Placental pericyte (primary cell): Measurements from ENCODE around the gene SPOP. TPM values are rescaled to one million over a fixed set of nuclear protein-coding genes. Genes with fewer than 3 reads are reported as not detected.

Source experiments
- total RNA-seq: library from RNA; depleted of rRNA; stranded (reverse); fragments of >200 nt; gene quantifications from 2 replicates; pipeline ENCODE4 v1.2.3, GENCODE V29; 2012

SPOP gene
- 48.1 and 53.2 TPM in 2 replicates for total RNA-seq

DNA sequence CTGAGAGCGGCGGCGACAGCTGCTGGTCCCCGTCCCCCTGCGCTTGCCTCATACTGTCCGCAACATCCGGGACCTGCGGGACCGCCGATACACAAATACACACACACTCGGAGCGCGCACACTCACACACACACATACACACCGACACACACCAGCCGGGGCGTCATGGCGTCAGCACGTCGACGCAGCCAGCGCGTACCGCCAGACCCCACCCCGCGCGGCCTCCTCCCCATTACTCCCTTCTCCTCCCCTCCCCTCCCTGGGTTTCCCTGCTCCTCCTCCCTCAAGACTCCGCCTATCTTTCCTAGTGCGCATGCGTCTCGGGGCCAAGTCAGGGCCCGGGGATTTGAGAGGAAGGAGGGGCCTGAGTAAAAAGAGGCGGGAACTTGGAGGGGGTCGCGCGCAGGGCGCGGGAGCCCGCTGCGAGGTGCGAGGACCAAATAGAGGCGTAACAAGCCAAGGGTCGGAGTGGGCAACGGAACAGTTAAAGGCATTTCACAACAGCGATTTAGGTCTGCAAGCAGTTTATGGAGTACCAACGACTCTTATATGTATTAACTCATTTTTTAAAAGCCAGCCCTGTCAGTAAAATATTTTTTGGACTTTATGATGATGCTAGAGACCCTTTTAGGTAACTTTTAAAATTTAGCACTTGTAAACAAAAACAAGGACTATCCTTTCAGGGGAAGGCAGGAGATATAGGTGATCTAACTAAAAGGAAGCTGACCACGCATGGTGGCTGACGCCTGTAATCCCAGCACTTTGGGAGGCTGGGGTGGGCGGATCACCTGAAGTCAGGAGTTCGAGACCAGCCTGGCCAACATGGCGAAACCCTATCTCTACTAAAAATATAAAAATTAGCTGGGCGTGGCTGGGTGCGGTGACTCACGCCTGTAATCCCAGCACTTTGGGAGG, at the start of gene SPOP:
TSS of gene SPOP (minus strand) at position 165 of the 915 bp plus-strand sequence. CDS start 55,287 bp downstream, outside the sequence.

DNA sequence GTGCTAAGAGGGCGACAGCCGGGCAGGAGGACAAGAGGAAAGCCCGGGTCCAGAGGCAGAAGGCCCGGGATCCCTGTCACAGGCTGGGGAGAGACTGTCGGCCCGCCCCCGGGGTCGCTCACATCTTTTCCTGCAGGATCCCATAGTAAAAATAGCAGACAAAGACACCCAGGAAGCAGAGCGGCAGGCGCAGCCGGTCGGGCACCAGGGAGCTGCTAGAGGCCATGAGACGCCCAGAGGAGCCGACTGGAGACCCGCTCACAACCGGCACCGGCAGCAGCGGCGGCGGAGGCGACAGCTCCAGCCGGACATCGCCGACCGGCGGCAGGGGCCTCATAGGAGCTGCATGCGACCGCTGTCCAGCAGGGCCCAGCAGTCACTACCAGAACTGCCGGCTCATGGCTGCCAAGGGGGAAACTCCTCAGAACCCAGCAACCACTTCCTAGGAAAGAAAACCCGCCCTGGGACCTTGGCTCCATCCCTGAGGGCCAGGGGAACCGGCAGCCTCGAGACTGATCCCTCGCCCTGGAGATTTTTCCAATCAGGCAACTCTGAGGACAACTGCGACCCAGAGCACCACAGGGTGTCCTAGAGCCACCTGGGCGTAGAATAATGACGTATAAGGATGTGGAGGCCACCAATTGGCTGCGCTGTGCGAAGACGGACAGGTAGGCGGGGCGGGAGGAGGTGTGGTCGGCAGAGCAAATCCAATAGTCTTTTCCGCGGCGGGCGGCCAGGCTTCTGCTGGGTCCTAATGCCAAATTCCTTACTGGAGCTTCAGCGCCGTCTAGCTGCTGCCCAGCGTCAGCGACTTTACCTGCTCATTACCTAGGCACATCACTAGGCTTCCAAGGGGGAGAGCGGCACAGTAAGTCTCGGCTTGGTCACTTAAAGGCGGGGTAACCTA, 30.0 kb upstream of the SPOP start, which contains the start of gene SLC35B1:
TSS of gene SLC35B1 (minus strand) at position 357 of the 907 bp plus-strand sequence. CDS start at position 226, 131 bp downstream.

DNA sequence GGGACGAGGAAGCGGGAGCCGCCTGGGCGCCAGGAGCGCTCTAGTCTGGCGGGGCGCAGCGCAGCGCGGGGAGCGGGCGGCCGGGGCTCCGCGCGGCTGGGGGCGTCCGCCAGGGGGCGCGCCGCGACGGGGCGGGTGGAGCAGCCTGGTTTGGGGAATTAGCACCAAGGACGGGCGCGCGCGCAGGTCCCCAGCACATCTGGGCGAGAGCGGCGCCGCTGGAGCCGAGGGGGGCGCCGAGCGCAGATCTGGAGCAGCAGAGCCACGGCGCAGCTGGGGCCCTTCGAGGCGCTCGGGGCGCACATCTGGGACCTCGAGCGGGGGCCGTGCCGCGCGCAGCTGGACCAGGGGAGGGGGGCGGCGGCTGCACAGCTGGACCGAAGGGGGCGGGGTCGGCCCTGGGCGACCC, 102.2 kb downstream of the SPOP start, which contains the start of gene NXPH3:
TSS of gene NXPH3 (plus strand) at position 193 of the 409 bp plus-strand sequence. CDS start 349 bp downstream, outside the sequence.

Other genes starting within 250 kb of the SPOP start
- 0.14 TPM in 1 of 2 replicates, not detected in the other for gene NGFR, start 182.8 kb downstream of the SPOP start, total RNA-seq
- gene NXPH3, start 102.2 kb downstream of the SPOP start, total RNA-seq = 0.22 and 0.57 TPM in 2 replicates
- gene SLC35B1, start 29.9 kb upstream of the SPOP start, total RNA-seq = 75.2 and 202 TPM in 2 replicates
- gene FAM117A, start 86.0 kb upstream of the SPOP start, total RNA-seq = 0.57 and 2.4 TPM in 2 replicates
- 35.0 and 36.9 TPM in 2 replicates for gene KAT7, start 110.6 kb upstream of the SPOP start, total RNA-seq
- gene TAC4, start 170.0 kb upstream of the SPOP start, total RNA-seq = not detected in 2 replicates